DND-41 (cell line): Measurements from ENCODE around the gene RNASEL.

ENCODE experiments used
- EZH2 ChIP-seq: IDR thresholded peaks from 3 replicates; pipeline ENCODE4 v1.6.1; 2012; ENCODE audit warnings: borderline replicate concordance, low read depth, mild to moderate bottlenecking, moderate library complexity, low read length, inconsistent platforms; ENCODE audit not compliant: severe bottlenecking
- TF ChIP-seq, protein P1 (sequence below): IDR thresholded peaks from 2 replicates; pipeline ENCODE4 v1.5.1; 2012; ENCODE audit warnings: borderline replicate concordance, low read length, moderate library complexity, mild to moderate bottlenecking; ENCODE audit not compliant: poor library complexity, severe bottlenecking; ENCODE audit errors: extremely low read depth

GRCh38 chr1:182635871-182636270 lies 46.8 kb upstream of the RNASEL start:
- TF ChIP-seq, protein P1, sequence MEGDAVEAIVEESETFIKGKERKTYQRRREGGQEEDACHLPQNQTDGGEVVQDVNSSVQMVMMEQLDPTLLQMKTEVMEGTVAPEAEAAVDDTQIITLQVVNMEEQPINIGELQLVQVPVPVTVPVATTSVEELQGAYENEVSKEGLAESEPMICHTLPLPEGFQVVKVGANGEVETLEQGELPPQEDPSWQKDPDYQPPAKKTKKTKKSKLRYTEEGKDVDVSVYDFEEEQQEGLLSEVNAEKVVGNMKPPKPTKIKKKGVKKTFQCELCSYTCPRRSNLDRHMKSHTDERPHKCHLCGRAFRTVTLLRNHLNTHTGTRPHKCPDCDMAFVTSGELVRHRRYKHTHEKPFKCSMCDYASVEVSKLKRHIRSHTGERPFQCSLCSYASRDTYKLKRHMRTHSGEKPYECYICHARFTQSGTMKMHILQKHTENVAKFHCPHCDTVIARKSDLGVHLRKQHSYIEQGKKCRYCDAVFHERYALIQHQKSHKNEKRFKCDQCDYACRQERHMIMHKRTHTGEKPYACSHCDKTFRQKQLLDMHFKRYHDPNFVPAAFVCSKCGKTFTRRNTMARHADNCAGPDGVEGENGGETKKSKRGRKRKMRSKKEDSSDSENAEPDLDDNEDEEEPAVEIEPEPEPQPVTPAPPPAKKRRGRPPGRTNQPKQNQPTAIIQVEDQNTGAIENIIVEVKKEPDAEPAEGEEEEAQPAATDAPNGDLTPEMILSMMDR, result no peak
- no peak for TF ChIP-seq EZH2
